ENCODE data around the gene STPG2.

Gene STPG2

DNA sequence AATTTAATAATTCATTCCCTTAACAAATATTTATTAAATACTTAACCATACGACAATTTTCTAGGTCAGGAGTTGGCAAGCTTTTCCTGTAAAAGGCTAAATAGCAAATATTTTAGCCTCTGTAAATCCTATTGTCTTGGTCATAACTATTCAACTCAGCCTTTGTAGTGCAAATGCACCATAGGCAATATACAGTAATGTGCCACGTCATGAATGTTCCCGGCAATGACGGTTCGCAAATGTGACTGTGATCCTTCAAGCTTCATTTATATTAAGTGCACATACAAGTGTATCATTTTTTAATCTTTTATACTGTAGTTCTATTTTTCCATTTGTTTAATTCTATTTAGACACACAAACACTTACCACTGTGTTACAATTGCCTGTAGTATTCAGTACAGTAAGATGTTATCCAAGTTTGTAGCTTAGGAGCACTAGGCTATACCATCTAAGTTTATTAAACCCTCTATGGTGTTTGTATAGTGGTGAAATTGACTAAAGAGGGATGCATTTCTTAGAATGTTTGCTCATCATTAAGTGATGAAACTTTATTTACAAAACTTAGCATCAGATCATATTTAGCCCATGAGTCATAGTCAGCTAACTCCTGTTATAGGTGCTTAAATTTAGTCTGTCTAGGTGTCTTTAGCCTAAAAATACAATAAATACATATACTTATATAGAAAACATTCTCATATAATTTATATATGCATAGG lies 553.6 kb downstream of the STPG2 start:
- H3K9me3 ChIP-seq = no peaks in the 10 kb centered on the region
- TF ChIP-seq, protein P1, sequence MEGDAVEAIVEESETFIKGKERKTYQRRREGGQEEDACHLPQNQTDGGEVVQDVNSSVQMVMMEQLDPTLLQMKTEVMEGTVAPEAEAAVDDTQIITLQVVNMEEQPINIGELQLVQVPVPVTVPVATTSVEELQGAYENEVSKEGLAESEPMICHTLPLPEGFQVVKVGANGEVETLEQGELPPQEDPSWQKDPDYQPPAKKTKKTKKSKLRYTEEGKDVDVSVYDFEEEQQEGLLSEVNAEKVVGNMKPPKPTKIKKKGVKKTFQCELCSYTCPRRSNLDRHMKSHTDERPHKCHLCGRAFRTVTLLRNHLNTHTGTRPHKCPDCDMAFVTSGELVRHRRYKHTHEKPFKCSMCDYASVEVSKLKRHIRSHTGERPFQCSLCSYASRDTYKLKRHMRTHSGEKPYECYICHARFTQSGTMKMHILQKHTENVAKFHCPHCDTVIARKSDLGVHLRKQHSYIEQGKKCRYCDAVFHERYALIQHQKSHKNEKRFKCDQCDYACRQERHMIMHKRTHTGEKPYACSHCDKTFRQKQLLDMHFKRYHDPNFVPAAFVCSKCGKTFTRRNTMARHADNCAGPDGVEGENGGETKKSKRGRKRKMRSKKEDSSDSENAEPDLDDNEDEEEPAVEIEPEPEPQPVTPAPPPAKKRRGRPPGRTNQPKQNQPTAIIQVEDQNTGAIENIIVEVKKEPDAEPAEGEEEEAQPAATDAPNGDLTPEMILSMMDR (IDR thresholded peaks at IDR 0.05) = no peak
- no peaks in the 10 kb centered on the region for H3K4me1 ChIP-seq (ENCODE audit: control insufficient read depth in 1 of 2, insufficient read depth in 1 of 2, low read depth in 1 of 2, low read length in 1 of 2)
- H3K36me3 ChIP-seq = no peaks in the 10 kb centered on the region
- H3K27me3 ChIP-seq = no peaks in the 10 kb centered on the region
- no peak overlapping the region for H3K27ac ChIP-seq
- no peak overlapping the region for H3K4me3 ChIP-seq (ENCODE audit: low read depth in 1 of 2, low read length in 1 of 2)

DNA sequence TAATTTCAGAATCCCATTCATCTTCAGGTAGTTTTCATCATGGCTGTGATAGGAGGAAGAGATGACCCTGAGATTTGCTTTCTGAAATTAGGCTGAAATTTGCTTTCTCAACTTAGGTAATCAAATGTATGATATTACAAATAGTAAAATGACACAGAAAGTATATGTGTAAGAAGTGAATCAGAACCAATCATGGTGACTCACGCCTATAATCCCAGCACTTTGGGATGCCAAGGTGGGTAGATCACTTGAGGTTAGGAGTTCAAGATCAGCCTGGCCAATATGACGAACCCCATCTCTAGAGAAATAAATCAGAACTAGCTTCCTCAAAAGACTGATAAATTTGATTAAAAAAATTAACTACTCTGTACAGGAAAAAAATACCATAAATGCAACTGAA lies 555.4 kb downstream of the STPG2 start:
- TF ChIP-seq, protein P1 (IDR thresholded peaks at IDR 0.05) = no peak
- no peak overlapping the region for H3K27ac ChIP-seq

DNA sequence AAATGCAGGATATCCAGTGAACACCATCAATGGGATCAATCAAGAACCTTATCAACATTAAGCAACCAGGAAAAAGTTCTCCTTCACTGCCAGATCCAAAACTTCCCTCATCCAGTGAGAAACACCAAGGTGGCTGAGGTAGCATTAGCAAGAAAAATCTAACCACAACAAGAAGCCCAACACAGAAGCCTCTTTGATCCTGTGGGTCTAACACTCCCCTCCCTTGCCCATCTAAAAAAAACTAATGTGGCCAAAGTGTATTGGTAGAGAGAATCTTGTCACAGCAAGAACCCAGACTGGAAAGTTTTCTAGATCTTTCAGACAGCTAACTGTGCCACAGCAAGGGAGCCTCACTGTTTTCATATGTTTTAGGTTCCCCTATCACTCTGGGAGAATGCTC lies 558.0 kb downstream of the STPG2 start:
- H3K4me1 ChIP-seq (ENCODE audit: control insufficient read depth in 1 of 2, insufficient read depth in 1 of 2, low read depth in 1 of 2, low read length in 1 of 2) = no peaks in the 10 kb centered on the region
- TF ChIP-seq, protein P1 (IDR thresholded peaks at IDR 0.05) = no peak
- no peak overlapping the region for H3K27ac ChIP-seq
- H3K36me3 ChIP-seq = no peaks in the 10 kb centered on the region
- no peaks in the 10 kb centered on the region for H3K27me3 ChIP-seq
- H3K9me3 ChIP-seq = no peaks in the 10 kb centered on the region
- no peak overlapping the region for H3K4me3 ChIP-seq (ENCODE audit: low read depth in 1 of 2, low read length in 1 of 2)

More for the DNA sequence above, 555.4 kb downstream of the STPG2 start:
- Histone ChIP-seq H3K4me1 (ENCODE audit: control insufficient read depth in 1 of 2, insufficient read depth in 1 of 2, low read depth in 1 of 2, low read length in 1 of 2) (no peaks in the 10 kb centered on the region), H3K27me3 (no peaks in the 10 kb centered on the region), H3K36me3 (no peaks in the 10 kb centered on the region), H3K9me3 (no peaks in the 10 kb centered on the region), H3K4me3 (ENCODE audit: low read depth in 1 of 2, low read length in 1 of 2) (no peak overlapping the region)

DNA sequence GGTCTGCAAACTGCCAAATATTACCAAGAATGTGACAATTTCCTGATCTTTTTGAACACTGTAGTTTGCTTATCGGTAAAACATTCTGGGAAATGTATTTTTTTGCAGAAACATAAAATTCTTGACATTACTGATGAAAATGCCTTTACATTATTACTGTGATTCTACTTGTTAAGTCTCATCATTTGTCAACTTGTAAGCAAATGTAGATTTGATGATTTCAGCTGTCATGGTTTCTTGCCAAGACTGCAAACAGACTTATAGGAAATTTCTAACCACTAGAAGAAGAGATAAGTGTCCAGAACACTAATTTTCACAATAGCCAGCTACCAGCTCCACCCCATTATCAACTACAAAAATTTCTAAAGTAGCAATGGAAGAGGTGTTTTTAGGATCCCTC lies 560.4 kb downstream of the STPG2 start:
- no peaks in the 10 kb centered on the region for H3K9me3 ChIP-seq
- H3K36me3 ChIP-seq = no peaks in the 10 kb centered on the region
- no peak overlapping the region for H3K27ac ChIP-seq
- no peaks in the 10 kb centered on the region for H3K4me1 ChIP-seq (ENCODE audit: control insufficient read depth in 1 of 2, insufficient read depth in 1 of 2, low read depth in 1 of 2, low read length in 1 of 2)
- H3K27me3 ChIP-seq = no peaks in the 10 kb centered on the region
- H3K4me3 ChIP-seq (ENCODE audit: low read depth in 1 of 2, low read length in 1 of 2) = no peak overlapping the region
- TF ChIP-seq, protein P1 (IDR thresholded peaks at IDR 0.05) = no peak

DNA sequence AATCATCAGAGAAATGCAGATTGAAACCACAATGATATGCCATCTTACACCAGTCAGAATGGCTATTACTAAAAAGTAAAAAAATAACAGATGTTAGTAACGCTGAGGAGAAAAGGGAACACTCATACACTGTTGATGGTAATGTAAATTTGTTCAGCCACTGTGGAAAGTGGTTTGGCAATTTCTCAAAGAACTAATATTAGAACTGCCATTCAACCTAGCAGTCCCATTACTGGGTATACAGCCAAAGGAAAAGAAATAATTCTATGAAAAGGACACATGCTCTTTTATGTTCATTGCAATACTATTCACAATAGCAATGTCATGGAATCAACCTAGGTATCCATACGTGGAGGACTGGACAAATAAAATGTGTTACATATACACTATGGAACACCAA lies 566.3 kb downstream of the STPG2 start:
- H3K4me3 ChIP-seq (ENCODE audit: low read depth in 1 of 2, low read length in 1 of 2) = no peak overlapping the region
- no peaks in the 10 kb centered on the region for H3K9me3 ChIP-seq
- no peaks in the 10 kb centered on the region for H3K4me1 ChIP-seq (ENCODE audit: control insufficient read depth in 1 of 2, insufficient read depth in 1 of 2, low read depth in 1 of 2, low read length in 1 of 2)
- H3K27ac ChIP-seq = no peak overlapping the region
- H3K36me3 ChIP-seq = no peaks in the 10 kb centered on the region
- no peaks in the 10 kb centered on the region for H3K27me3 ChIP-seq
- TF ChIP-seq, protein P1 (IDR thresholded peaks at IDR 0.05) = no peak
